ENCODE results near the gene TLL2.

The TLL2 gene

DNA sequence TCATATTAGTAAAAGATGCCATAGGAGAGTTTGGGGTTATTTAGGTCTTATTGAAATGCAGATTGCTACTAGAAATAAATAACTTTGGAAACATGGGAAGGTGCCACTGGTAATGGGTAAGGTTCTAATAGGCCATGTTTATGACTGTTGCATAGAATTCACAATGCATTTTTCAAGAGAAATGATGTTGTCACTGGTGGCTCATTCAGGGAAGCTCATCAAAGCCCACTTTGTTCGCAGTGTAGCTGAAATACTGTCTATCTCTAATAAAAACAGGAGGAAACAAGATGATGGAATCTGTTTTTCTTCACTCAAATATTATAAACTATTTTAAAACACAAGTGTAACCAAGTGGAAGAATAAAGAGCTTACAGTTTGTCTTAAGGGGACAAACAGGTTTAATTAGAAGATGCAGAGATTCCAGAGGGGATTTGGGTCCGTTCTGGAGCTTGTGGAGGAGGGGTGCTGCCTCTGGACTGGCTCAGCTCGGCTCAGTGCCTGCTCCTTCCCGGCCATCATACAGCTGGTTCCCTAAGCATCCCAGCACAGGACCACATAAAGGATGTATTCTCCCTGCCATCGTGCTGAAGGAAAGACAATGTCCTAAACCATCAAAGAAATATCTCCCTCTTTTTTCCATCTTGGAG is 175.3 kb downstream of the TLL2 start:
- no peak overlapping the region for H3K9ac ChIP-seq (ENCODE audit: low read length)
- no peak overlapping the region for H3K27ac ChIP-seq (ENCODE audit: low read depth, low read length)
- no peak overlapping the region for H3K4me3 ChIP-seq (ENCODE audit: low read depth, low read length)
- no peaks in the 10 kb centered on the region for H3K27me3 ChIP-seq (ENCODE audit: control insufficient read depth, insufficient read depth, low read length)
- H3K9me3 ChIP-seq (ENCODE audit: control insufficient read depth, insufficient read depth, low read depth, low read length), result no peaks in the 10 kb centered on the region; the same call in 1 of the 2 replicates
- no peaks in the 10 kb centered on the region for H3K36me3 ChIP-seq (ENCODE audit: control insufficient read depth, insufficient read depth, low read length)
- H3K4me1 ChIP-seq (ENCODE audit: control insufficient read depth, insufficient read depth, low read length), result peaks cover 34% of the 10 kb centered on the region

DNA sequence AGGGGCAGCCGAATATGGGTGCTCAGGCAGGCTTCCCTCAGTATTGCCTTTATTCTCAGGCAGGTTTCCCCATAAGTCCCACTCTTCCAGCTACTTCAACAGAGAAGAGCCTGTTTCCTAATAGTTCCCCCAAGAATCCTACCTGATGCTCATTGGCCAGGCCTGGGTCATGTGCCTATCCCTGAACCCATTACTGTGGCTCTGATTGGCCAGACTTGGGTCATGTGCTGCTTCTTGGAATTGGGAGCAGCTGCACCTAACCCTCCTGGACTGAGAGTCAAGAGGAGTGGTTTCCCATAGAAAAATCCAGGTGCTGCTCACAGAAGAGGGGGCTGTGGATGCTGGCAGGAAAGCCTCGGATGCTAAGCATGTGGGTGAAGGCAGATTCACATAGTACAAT is 176.6 kb downstream of the TLL2 start:
- Histone ChIP-seq H3K4me1 (ENCODE audit: control insufficient read depth, insufficient read depth, low read length) (peaks cover 34% of the 10 kb centered on the region), H3K36me3 (ENCODE audit: control insufficient read depth, insufficient read depth, low read length) (no peaks in the 10 kb centered on the region), H3K27me3 (ENCODE audit: control insufficient read depth, insufficient read depth, low read length) (no peaks in the 10 kb centered on the region), H3K27ac (ENCODE audit: low read depth, low read length) (no peak overlapping the region), H3K9ac (ENCODE audit: low read length) (no peak overlapping the region), H3K9me3 (ENCODE audit: control insufficient read depth, insufficient read depth, low read depth, low read length) (no peaks in the 10 kb centered on the region), H3K4me3 (ENCODE audit: low read depth, low read length) (no peak overlapping the region)

DNA sequence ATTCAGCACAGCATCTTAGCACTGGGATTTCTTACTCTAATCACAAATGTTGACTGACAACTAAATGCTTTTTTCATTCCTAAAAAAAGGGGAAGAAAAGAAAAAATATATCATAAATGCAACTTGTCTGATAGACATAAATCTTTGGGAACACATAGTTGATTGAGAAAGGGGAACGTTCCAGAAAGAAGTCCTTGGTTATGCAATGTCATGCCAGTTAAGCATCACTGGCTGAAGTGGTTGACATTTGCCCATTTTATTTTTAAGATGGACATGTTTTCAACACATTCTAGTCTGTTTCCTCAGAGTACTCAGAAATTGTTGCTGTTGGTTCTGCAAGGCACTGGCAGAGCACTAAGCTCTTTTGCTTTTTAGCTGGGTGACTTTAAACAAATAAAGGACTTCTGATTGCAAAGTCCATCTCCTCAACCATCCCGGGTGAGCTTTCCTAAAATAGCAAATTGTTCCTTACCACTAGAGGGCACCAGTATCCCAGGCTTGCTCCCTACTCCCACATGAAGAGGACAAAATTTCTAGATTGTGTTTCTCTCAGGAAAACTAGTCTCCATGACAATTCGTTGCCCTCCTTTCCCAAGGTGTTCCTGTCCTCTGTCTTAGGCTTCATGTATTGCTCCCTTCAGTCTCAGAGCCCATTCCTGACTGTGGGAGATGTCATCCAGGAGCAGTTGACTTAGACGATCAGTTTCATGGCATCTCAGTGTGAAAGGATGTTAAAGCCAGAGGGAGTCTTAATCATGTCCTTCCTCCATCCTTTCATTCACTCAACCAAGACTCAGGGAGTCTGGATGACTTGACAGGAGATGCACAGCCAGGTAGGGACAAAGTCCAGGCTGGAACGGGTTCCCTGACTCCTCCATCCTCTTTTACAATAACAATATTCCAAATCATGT is 178.9 kb downstream of the TLL2 start:
- H3K9me3 ChIP-seq (ENCODE audit: control insufficient read depth, insufficient read depth, low read depth, low read length), result no peaks in the 10 kb centered on the region

DNA sequence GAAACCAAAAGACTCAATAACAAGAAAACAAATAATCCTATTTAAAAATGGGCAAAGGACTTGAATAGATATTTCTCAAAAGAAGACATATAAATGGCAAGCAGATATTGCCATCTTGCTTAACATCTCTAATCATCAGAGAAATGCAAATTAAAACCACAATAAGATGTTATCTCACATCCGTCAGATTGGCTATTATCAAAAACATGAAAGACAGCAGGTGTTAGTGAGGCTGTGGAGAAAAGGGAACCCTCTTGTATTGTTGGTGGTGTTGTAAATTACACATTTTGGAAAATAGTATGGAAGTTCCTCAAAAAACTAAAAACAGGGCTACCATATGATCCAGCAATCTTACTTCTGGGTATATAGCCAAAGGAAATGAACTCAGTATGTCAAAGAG is 180.6 kb downstream of the TLL2 start:
- Histone ChIP-seq H3K9me3 (ENCODE audit: control insufficient read depth, insufficient read depth, low read depth, low read length) (no peaks in the 10 kb centered on the region), H3K4me3 (ENCODE audit: low read depth, low read length) (no peak overlapping the region), H3K4me1 (ENCODE audit: control insufficient read depth, insufficient read depth, low read length) (peaks cover 4% of the 10 kb centered on the region; the same call in 1 of the 2 replicates), H3K9ac (ENCODE audit: low read length) (no peak overlapping the region), H3K27ac (ENCODE audit: low read depth, low read length) (no peak overlapping the region), H3K27me3 (ENCODE audit: control insufficient read depth, insufficient read depth, low read length) (no peaks in the 10 kb centered on the region), H3K36me3 (ENCODE audit: control insufficient read depth, insufficient read depth, low read length) (no peaks in the 10 kb centered on the region)

More for the DNA sequence above, 178.9 kb downstream of the TLL2 start:
- no peak overlapping the region for H3K9ac ChIP-seq (ENCODE audit: low read length)
- H3K36me3 ChIP-seq (ENCODE audit: control insufficient read depth, insufficient read depth, low read length), result no peaks in the 10 kb centered on the region
- H3K4me1 ChIP-seq (ENCODE audit: control insufficient read depth, insufficient read depth, low read length), result peaks cover 17% of the 10 kb centered on the region
- no peak overlapping the region for H3K4me3 ChIP-seq (ENCODE audit: low read depth, low read length)
- H3K27me3 ChIP-seq (ENCODE audit: control insufficient read depth, insufficient read depth, low read length), result no peaks in the 10 kb centered on the region
- H3K27ac ChIP-seq (ENCODE audit: low read depth, low read length), result no peak overlapping the region

DNA sequence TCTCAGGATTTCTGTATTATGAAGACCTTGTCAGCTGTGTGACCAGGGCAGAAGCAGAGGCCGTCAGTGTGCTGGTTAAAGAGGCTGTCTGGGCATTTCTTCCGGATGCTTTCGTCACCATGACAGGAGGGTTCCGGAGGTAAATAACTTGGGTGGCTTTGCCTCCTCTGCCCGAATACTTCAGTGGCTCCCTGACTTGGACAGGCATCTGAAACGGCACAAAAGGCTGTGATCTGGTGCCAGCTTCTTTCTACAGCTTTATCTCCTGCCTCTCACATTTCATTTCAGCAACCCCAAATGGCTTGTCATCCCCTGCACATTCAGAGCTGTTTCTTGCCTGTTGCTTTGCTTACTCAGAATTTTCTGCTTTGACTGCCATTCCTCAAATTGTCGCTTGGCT is 186.3 kb downstream of the TLL2 start:
- Histone ChIP-seq H3K27ac (ENCODE audit: low read depth, low read length) (no peak overlapping the region), H3K4me1 (ENCODE audit: control insufficient read depth, insufficient read depth, low read length) (no peaks in the 10 kb centered on the region; the same call in 1 of the 2 replicates), H3K36me3 (ENCODE audit: control insufficient read depth, insufficient read depth, low read length) (no peaks in the 10 kb centered on the region), H3K9me3 (ENCODE audit: control insufficient read depth, insufficient read depth, low read depth, low read length) (no peaks in the 10 kb centered on the region), H3K27me3 (ENCODE audit: control insufficient read depth, insufficient read depth, low read length) (no peaks in the 10 kb centered on the region), H3K9ac (ENCODE audit: low read length) (no peak overlapping the region), H3K4me3 (ENCODE audit: low read depth, low read length) (no peak overlapping the region)

DNA sequence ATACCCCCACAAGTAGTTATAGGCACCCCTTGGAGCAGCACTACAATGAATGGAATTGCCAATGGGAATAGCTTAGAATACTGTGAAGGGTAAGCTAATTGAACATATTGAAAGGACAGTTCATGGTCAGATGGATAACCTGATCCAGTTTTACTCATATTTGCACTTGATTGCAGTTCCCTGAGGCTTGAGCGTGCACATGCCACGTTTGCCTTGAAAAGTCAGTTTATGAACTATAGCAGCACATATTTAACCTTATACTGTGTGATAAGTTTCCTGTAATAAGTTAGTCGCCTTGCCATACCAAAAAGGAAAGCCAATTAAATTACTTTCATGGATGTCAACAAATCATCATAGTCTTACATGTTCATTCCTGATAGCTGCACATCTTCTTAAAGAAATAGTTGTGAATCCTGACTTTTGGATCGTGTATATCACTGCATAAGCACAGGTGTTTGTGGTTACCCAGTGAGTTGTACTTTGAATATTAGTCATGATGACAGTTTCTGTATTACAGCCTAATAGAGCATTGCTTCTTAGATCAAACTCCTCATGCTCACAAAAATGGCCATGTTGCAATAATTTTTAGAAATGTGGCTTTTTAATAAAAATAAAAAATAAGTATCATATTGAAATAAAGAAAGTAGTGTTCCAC is 187.9 kb downstream of the TLL2 start:
- Histone ChIP-seq H3K9ac (ENCODE audit: low read length) (no peak overlapping the region), H3K4me1 (ENCODE audit: control insufficient read depth, insufficient read depth, low read length) (no peaks in the 10 kb centered on the region; the same call in 1 of the 2 replicates), H3K36me3 (ENCODE audit: control insufficient read depth, insufficient read depth, low read length) (no peaks in the 10 kb centered on the region), H3K27me3 (ENCODE audit: control insufficient read depth, insufficient read depth, low read length) (no peaks in the 10 kb centered on the region), H3K9me3 (ENCODE audit: control insufficient read depth, insufficient read depth, low read depth, low read length) (no peaks in the 10 kb centered on the region), H3K4me3 (ENCODE audit: low read depth, low read length) (no peak overlapping the region), H3K27ac (ENCODE audit: low read depth, low read length) (no peak overlapping the region)

DNA sequence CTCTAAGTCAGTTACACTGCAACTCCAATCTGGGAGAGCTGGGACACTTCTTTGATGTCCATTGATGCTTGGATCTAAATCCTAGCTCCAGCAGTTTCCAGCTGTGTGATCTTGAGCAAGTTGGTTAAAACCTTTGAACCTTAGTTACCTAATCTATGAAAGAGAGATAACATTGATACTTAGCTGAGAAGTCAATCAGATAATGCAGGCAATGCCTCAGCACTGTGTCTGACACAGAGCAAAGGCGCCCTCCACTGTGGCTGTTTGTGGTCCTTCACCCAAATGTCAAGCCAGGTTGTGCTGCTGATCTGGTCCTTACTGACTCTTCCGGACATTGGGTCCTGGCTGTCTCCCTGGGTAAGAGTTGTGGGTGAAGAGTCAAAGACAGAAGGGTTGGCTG is 189.3 kb downstream of the TLL2 start:
- Histone ChIP-seq H3K9ac (ENCODE audit: low read length) (no peak overlapping the region), H3K4me3 (ENCODE audit: low read depth, low read length) (no peak overlapping the region), H3K27ac (ENCODE audit: low read depth, low read length) (no peak overlapping the region), H3K4me1 (ENCODE audit: control insufficient read depth, insufficient read depth, low read length) (peaks cover 10% of the 10 kb centered on the region), H3K27me3 (ENCODE audit: control insufficient read depth, insufficient read depth, low read length) (no peaks in the 10 kb centered on the region), H3K9me3 (ENCODE audit: control insufficient read depth, insufficient read depth, low read depth, low read length) (no peaks in the 10 kb centered on the region), H3K36me3 (ENCODE audit: control insufficient read depth, insufficient read depth, low read length) (no peaks in the 10 kb centered on the region)

DNA sequence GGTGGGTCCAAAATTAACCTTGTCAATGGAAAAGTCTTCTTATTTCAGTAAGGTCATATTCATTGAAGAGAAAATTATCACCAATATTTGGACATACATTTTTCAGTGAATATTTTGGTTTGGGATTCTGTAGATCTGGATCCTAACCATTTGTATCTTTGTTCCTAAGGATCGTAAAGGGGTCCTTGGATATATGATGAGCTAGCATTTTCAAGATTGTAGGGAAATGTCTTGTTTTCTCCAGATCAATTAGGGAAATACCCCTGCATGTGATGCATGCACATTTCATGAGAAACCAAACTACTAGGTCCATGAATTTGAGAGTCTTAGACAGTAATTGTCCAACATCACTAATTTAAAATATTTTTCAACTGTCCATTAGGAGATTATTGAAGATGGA is 191.5 kb downstream of the TLL2 start:
- Histone ChIP-seq H3K27me3 (ENCODE audit: control insufficient read depth, insufficient read depth, low read length) (no peaks in the 10 kb centered on the region), H3K27ac (ENCODE audit: low read depth, low read length) (no peak overlapping the region), H3K4me1 (ENCODE audit: control insufficient read depth, insufficient read depth, low read length) (peaks cover 10% of the 10 kb centered on the region), H3K36me3 (ENCODE audit: control insufficient read depth, insufficient read depth, low read length) (no peaks in the 10 kb centered on the region), H3K4me3 (ENCODE audit: low read depth, low read length) (no peak overlapping the region), H3K9me3 (ENCODE audit: control insufficient read depth, insufficient read depth, low read depth, low read length) (no peaks in the 10 kb centered on the region), H3K9ac (ENCODE audit: low read length) (no peak overlapping the region)

DNA sequence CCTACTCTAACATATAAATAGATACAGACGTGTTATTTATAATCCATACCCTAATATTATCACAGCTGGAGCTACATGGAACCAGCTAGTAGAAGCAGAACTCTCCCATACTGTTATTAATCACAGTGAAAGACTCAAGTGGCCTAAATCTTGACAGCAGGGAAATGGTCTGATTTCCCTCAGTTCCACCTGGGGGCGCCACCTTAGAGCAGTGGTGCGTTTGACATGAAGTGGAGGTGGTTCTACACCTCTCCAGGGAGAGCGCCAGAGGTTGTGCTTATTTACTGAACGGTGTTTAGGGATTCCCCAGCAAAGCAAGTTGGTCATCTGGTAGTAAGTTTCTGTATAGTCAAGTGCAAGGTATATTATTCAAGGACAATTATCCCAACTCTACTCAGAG is 191.9 kb downstream of the TLL2 start:
- H3K27me3 ChIP-seq (ENCODE audit: control insufficient read depth, insufficient read depth, low read length), result no peaks in the 10 kb centered on the region
- H3K9me3 ChIP-seq (ENCODE audit: control insufficient read depth, insufficient read depth, low read depth, low read length), result no peaks in the 10 kb centered on the region
- no peak overlapping the region for H3K27ac ChIP-seq (ENCODE audit: low read depth, low read length)
- no peak overlapping the region for H3K4me3 ChIP-seq (ENCODE audit: low read depth, low read length)
- H3K4me1 ChIP-seq (ENCODE audit: control insufficient read depth, insufficient read depth, low read length), result peaks cover 10% of the 10 kb centered on the region
- H3K9ac ChIP-seq (ENCODE audit: low read length), result no peak overlapping the region
- H3K36me3 ChIP-seq (ENCODE audit: control insufficient read depth, insufficient read depth, low read length), result no peaks in the 10 kb centered on the region

DNA sequence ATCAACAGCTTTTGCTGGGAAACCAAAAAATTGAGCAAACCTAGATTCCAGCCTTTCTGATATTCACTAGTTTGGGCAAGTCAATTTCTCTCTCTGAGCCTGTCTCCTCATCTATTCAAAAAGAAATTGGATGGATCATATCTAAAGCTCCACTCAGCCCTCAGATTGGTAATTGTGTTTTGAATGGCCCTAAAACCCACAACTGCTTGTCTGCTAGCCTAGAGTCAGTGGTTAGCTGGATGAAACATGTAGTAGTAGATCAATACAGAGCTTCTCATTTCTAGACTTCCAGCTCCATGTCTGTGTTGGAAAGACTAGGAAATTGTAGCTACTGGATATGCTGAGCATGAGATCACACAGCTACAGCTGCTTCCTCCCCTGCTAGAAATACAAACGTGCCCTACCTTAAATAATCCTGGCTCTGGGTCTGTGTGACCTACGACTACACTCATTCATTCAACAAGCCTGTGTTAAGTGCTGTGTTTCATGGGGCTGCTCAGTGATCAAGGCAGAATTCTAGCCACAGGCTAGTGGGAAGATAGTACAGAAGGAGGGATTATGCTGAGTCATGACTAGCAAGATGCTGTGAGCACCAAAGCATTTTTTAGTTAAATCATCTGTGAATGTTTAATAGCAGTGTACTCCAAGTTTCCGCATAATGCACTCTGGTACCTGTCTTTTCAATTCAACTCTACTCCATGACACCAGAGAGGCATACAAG is 193.8 kb downstream of the TLL2 start:
- Histone ChIP-seq H3K36me3 (ENCODE audit: control insufficient read depth, insufficient read depth, low read length) (no peaks in the 10 kb centered on the region), H3K27me3 (ENCODE audit: control insufficient read depth, insufficient read depth, low read length) (no peaks in the 10 kb centered on the region), H3K9me3 (ENCODE audit: control insufficient read depth, insufficient read depth, low read depth, low read length) (no peaks in the 10 kb centered on the region), H3K4me3 (ENCODE audit: low read depth, low read length) (no peak overlapping the region), H3K9ac (ENCODE audit: low read length) (no peak overlapping the region), H3K27ac (ENCODE audit: low read depth, low read length) (no peak overlapping the region), H3K4me1 (ENCODE audit: control insufficient read depth, insufficient read depth, low read length) (peaks cover 14% of the 10 kb centered on the region)
